Kidney (tissue), 14 donors: ENCODE results near the gene PTPRM. TPM values are rescaled to one million over a fixed set of nuclear protein-coding genes. Genes with fewer than 3 reads are reported as not detected.

Experiments
- DNase-seq, 5 donors: peaks; one replicate each; pipeline ENCODE4 v3.0.0-alpha.2; 2013 to 2020
- FAIRE-seq: peaks from 2 replicates; lab custom pipeline; 2012; peaks lifted over from hg19 to GRCh38; lab: Jason Lieb, UNC
- H3K27ac ChIP-seq, 2 donors: one replicate each; pipeline ENCODE4 v1.7.0; 2013; ENCODE audit warnings: low read depth in 2 of 2, low read length in 2 of 2, inconsistent platforms in 1 of 2
- H3K27me3 ChIP-seq: one replicate; pipeline ENCODE4 v1.7.1; 2013; ENCODE audit warnings: low read length, inconsistent platforms; ENCODE audit not compliant: control insufficient read depth, insufficient read depth
- H3K36me3 ChIP-seq, 3 donors: one replicate each; pipeline versions ENCODE4 v1.7.0 to v1.7.1; 2013; ENCODE audit warnings: low read length in 3 of 3, control low read depth in 1 of 3, inconsistent platforms in 1 of 3; ENCODE audit not compliant: insufficient read depth in 3 of 3, control insufficient read depth in 2 of 3
- H3K4me1 ChIP-seq, 3 donors: one replicate each; pipeline versions ENCODE4 v1.7.0 to v1.7.1; 2013; ENCODE audit warnings: low read length in 3 of 3, inconsistent platforms in 1 of 3, low read depth in 1 of 3; ENCODE audit not compliant: control insufficient read depth in 2 of 3, insufficient read depth in 2 of 3
- H3K4me3 ChIP-seq, 3 donors: one replicate each; pipeline versions ENCODE4 v1.7.0 to v1.8.1; 2013; ENCODE audit warnings: low read length in 3 of 3, control low read depth in 1 of 3, inconsistent platforms in 1 of 3
- H3K9ac ChIP-seq, 3 donors: one replicate each; pipeline versions ENCODE4 v1.7.0 to v1.7.1; 2013; ENCODE audit warnings: low read length in 3 of 3, control low read depth in 1 of 3, inconsistent platforms in 1 of 3
- H3K9me3 ChIP-seq, 3 donors: one replicate each; pipeline versions ENCODE4 v1.7.0 to v1.7.1; 2013; ENCODE audit warnings: low read length in 3 of 3, control low read depth in 1 of 3, inconsistent platforms in 1 of 3; ENCODE audit not compliant: control insufficient read depth in 2 of 3, insufficient read depth in 1 of 3
- CTCF ChIP-seq: IDR thresholded peaks from 3 replicates; pipeline ENCODE4 v1.5.1; 2012; ENCODE audit warnings: mild to moderate bottlenecking, moderate library complexity, borderline replicate concordance; ENCODE audit not compliant: insufficient read depth; ENCODE audit errors: extremely low read depth
- intact Hi-C: fragments of 100-400 bp; cut with DNase I; formaldehyde crosslinking; loops from one replicate; pipeline ENCODE4 v1.11.1; 2022
- polyA plus RNA-seq: library from polyadenylated mRNA; stranded (reverse); fragments of 350-450 nt; fragmentation: Illumina TruSeq; extraction: RNeasy Lipid Tissue Mini Kit (QIAGEN cat#74804); gene quantifications from one replicate; pipeline ENCODE4 v1.2.3, GENCODE V29; 2014; ENCODE audit warnings: low read depth, low replicate concordance; ENCODE audit not compliant: insufficient read depth
- total RNA-seq: library from RNA; stranded (reverse); fragmentation: NEBNext Ultra II Directional; extraction: Animal tissue kit (Norgen Biotek cat#: 25700); gene quantifications from one replicate; pipeline ENCODE4 v1.2.1, GENCODE V29; 2021
- donor health status: control.
- donor health status: control.
- donor health status: control.
- donor health status: control.
- donor health status: control.
- donor health status: DM: yes; HTN: yes; CAD: no.
- donor health status: Normal renal cell carcinoma (clear cell type).

Gene PTPRM
- total and polyA plus RNA-seq, 2 donors from 2014 or later: 52.4 to 98.9 TPM

- FAIRE-seq (no peak), DNase-seq (no peak)
- TF ChIP-seq CTCF: no peak
- intact Hi-C loops: no loop called here
- Histone ChIP-seq H3K9me3 (no peaks in the 10 kb centered on the region), H3K9ac (no peak overlapping the region), H3K4me1 (peaks cover 0 to 6% (median 0%) of the 10 kb centered on the region in 3 donors), H3K27ac (no peak overlapping the region), H3K27me3 (no peaks in the 10 kb centered on the region), H3K36me3 (no peaks in the 10 kb centered on the region), H3K4me3 (no peak overlapping the region)
These were observed 94.1 kb downstream of the PTPRM start for GRCh38 chr18:7661207-7661606.

- peaks cover 0 to 1% (median 0%) of the 10 kb centered on the region in 3 donors for H3K4me1 ChIP-seq
- no peak for FAIRE-seq
- H3K9ac ChIP-seq: no peak overlapping the region
- DNase-seq: no peak
- H3K27me3 ChIP-seq: no peaks in the 10 kb centered on the region
- intact Hi-C loops: no loop called here
- H3K36me3 ChIP-seq: no peaks in the 10 kb centered on the region
- H3K27ac ChIP-seq: no peak overlapping the region
- H3K9me3 ChIP-seq: no peaks in the 10 kb centered on the region
- TF ChIP-seq CTCF: no peak
- no peak overlapping the region for H3K4me3 ChIP-seq
These were observed 95.8 kb downstream of the PTPRM start for GRCh38 chr18:7662866-7663265.

GRCh38 chr18:7663366-7664312 lies 96.5 kb downstream of the PTPRM start:
- Histone ChIP-seq H3K27me3 (no peaks in the 10 kb centered on the region), H3K9ac (no peak overlapping the region), H3K9me3 (no peaks in the 10 kb centered on the region), H3K27ac (no peak overlapping the region), H3K4me1 (peaks cover 0 to 2% (median 0%) of the 10 kb centered on the region in 3 donors), H3K36me3 (no peaks in the 10 kb centered on the region), H3K4me3 (no peak overlapping the region)
- DNase-seq (no peak), FAIRE-seq (no peak)
- TF ChIP-seq CTCF: no peak
- intact Hi-C loops: no loop called here
